Measurements from ENCODE around the gene PITX1. TPM values are rescaled to one million over a fixed set of nuclear protein-coding genes. Genes with fewer than 3 reads are reported as not detected.

Gene PITX1
- total RNA-seq, 1 donor from 2014 or later = 89.6 TPM

GRCh38 chr5:135076051-135076491 lies 42.0 kb upstream of the PITX1 start:
- TF ChIP-seq CTCF (IDR thresholded peaks at IDR 0.05; ENCODE audit: unreplicated experiment) = no peak
- Mint-ChIP-seq H3K9me3 (peaks cover 5% of the 10 kb centered on the region), H3K27me3 (ENCODE audit: low read depth) (peaks cover 56% of the 10 kb centered on the region), H3K4me1 (peaks cover 9% of the 10 kb centered on the region), H3K36me3 (no peaks in the 10 kb centered on the region), H3K4me3 (no peak overlapping the region), H3K27ac (no peak overlapping the region)
- no peak for DNase-seq (ENCODE audit: low spot score in 2 of 2, unreplicated experiment in 2 of 2)

- DNase-seq (ENCODE audit: low spot score in 2 of 2, unreplicated experiment in 2 of 2) = no peak
- Mint-ChIP-seq H3K27me3 (ENCODE audit: low read depth) (peaks cover 54% of the 10 kb centered on the region), H3K9me3 (peaks cover under 1% of the 10 kb centered on the region), H3K4me3 (no peak overlapping the region), H3K4me1 (peaks cover 9% of the 10 kb centered on the region), H3K27ac (no peak overlapping the region), H3K36me3 (no peaks in the 10 kb centered on the region)
- no peak for TF ChIP-seq CTCF (IDR thresholded peaks at IDR 0.05; ENCODE audit: unreplicated experiment)
Observed at GRCh38 chr5:135075621-135076020, 41.6 kb upstream of the PITX1 start.

- Mint-ChIP-seq H3K9me3 (no peaks in the 10 kb centered on the region), H3K4me1 (peaks cover 9% of the 10 kb centered on the region), H3K27ac (no peak overlapping the region), H3K4me3 (no peak overlapping the region), H3K27me3 (ENCODE audit: low read depth) (peaks cover 61% of the 10 kb centered on the region), H3K36me3 (no peaks in the 10 kb centered on the region)
- no peak for DNase-seq (ENCODE audit: low spot score in 2 of 2, unreplicated experiment in 2 of 2)
- no peak for TF ChIP-seq CTCF (IDR thresholded peaks at IDR 0.05; ENCODE audit: unreplicated experiment)
Observed at GRCh38 chr5:135073761-135074345, 39.8 kb upstream of the PITX1 start.

- Mint-ChIP-seq H3K4me3 (no peak overlapping the region), H3K36me3 (no peaks in the 10 kb centered on the region), H3K4me1 (peaks cover 9% of the 10 kb centered on the region), H3K27ac (no peak overlapping the region), H3K9me3 (no peaks in the 10 kb centered on the region), H3K27me3 (ENCODE audit: low read depth) (peaks cover 55% of the 10 kb centered on the region)
- TF ChIP-seq CTCF (IDR thresholded peaks at IDR 0.05; ENCODE audit: unreplicated experiment) = no peak
- DNase-seq (ENCODE audit: low spot score in 2 of 2, unreplicated experiment in 2 of 2) = no peak
Observed at GRCh38 chr5:135072387-135073281, 38.6 kb upstream of the PITX1 start.

GRCh38 chr5:135071311-135071710 lies 37.3 kb upstream of the PITX1 start:
- TF ChIP-seq CTCF (IDR thresholded peaks at IDR 0.05; ENCODE audit: unreplicated experiment) = no peak
- Mint-ChIP-seq H3K9me3 (no peaks in the 10 kb centered on the region), H3K4me3 (no peak overlapping the region), H3K27me3 (ENCODE audit: low read depth) (peaks cover 62% of the 10 kb centered on the region), H3K4me1 (peaks cover 9% of the 10 kb centered on the region), H3K27ac (no peak overlapping the region), H3K36me3 (no peaks in the 10 kb centered on the region)
- no peak for DNase-seq (ENCODE audit: low spot score in 2 of 2, unreplicated experiment in 2 of 2)

Measured in mesothelial cell of epicardium (in vitro differentiated cells).